22Rv1 (cell line): ENCODE results near the gene PDLIM5.

Source experiments
- CTCF ChIP-seq: fragments of 450-650 bp; IDR thresholded peaks from 2 replicates; pipeline ENCODE4 v1.5.1; 2017; ENCODE audit warnings: mild to moderate bottlenecking
- ZFX ChIP-seq: fragments of 450-650 bp; IDR thresholded peaks from 2 replicates; pipeline ENCODE4 v1.6.1; 2017; ENCODE audit warnings: antibody characterized with exemption, borderline replicate concordance

DNA sequence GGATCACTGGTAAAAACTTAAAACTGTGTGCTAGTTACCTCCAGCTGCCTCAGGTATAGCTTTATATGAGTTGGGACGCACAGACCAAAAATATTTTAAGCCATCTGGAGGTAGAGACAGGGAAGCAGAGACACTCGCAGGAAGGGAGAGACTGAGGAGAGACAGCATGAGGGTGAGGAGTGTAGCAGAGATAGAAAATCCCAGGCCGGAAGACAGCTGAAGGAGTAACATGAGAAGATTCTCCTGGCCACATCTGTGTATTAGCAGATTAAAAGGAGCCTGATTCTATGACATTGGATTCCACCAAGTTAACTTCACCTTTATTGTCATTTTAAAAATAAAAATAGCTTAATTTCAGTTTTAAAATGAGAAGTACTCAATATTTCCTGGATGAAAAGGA, 84.3 kb downstream of the PDLIM5 start:
- TF ChIP-seq CTCF: no peak
- no peak for TF ChIP-seq ZFX
